ENCODE data around the gene OR6Y1.

The OR6Y1 gene

DNA sequence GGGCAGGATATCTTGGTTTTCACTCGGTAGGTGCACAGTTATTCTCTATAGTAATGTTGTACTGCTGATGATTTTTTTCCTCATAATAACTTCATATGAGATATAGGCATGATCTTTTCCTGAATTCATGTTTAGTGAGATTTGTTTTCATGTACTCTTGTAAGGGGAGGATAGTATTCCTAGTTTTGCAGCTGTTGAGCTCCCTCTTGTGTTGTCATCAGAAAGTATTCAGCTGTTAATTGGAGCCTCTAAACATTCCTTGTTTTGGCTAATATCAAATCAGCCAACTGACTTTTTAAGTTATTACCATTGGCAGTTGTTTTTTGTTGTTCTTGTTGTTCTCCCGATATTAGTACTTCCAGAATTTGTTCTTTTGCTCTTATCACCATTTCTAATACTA is 57.8 kb downstream of the OR6Y1 start:
- DNase-seq: no peak

DNA sequence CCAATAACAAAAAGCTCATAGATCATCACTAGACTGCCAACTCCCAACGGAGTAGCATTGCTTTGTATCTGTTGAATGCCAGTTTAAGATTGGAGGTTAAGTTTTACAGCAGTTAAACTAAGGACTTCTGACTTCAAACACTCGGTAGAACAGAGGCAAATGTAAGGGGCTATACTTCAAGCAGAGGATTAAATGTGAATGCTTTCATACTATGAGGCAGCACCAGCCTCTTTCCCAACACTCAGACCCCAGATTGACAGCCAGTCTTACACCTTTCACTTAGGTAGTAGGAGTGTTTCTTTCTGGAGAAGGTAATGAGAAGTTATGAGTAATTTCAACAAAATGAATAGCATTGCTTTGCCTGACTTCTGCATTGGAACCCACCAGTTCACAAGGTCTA is 59.4 kb downstream of the OR6Y1 start:
- no peak for DNase-seq

Data from CD4-positive, alpha-beta T cell treated with Interleukin-1 beta for 1 hour (primary cell).